NK-92 (cell line): Measurements from ENCODE around the gene PPP6C.
"Not testable (repeated sequence)": the region's sequence is repeated elsewhere in the genome, so short reads cannot be mapped to it uniquely, and the experiment has no call there.

Source experiments
- DNase-seq: peaks from one replicate; lab custom pipeline; 2025; ENCODE audit not compliant: unreplicated experiment; lab: John Stamatoyannopoulos, UW

The PPP6C gene

DNA sequence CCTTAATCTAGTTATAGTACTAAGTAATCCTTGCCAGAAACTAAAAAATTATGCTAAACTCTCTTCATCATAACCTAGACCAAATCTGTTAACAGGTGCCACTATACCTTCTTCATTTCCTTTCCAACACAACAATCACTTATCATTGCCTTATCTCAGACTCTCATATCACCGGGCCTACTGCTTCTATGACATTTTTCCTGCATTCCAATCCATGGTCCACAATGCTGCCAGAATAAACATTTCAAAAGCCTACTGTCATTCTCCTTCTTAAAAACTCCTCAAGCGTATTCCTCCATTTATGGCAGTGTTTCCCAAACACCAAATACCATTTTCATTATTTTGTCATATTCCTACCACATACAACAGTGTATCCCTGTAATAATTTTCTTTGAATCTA lies 6.5 kb downstream of the PPP6C start:
- no peak for DNase-seq

DNA sequence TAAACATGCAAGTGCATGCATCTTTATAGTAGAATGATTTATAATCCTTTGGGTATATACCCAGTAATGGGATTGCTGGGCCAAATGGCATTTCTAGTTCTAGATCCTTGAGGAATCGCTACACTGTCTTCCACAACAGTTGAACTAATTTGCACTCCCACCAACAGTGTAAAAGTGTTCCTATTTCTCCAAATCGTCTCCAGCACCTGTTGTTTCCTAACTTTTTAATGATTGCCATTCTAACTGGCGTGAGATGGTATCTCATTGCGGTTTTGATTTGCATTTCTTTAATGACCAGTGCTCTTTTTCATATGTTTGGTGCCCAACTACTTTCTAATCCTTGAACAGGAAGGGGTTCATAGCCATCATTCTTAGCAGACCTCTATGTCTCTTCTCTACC lies 7.8 kb downstream of the PPP6C start:
- DNase-seq = not testable (repeated sequence)

DNA sequence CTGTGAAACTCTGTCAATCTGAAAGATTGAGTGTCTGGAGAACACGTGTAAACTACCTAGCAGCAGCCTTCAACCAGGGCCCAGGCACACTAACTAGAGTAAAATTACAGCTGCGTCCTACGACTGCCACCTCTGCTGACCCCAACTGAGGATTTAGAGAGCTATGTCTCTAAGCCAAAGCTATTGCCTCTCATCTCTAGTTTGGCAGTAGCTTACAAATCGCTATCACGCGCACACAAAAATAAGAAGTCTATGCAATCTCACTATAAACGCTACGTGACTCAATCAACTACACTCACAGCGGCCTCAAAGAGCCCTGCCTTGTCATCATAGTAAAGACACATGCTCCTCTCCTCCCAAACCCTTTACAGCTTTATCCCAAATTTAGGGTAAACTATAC lies 8.7 kb downstream of the PPP6C start:
- DNase-seq = no peak

DNA sequence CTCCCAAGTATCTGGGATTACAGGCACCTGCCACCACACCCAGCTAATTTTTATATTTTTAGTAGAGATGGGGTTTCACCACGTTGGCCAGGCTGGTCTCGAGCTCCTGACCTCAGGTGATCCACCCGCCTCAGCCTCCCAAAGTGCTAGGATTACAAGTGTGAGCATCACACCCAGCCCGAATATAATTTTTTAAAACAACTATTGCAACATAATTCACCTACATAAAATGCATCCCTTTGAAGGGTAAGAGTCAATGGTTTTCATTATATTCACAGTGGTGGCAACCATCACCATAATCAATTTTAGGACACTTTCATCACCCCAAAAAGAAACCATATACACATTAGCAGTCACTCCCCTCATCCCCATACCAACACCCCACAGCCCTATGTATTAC lies 9.8 kb downstream of the PPP6C start:
- not testable (repeated sequence) for DNase-seq

DNA sequence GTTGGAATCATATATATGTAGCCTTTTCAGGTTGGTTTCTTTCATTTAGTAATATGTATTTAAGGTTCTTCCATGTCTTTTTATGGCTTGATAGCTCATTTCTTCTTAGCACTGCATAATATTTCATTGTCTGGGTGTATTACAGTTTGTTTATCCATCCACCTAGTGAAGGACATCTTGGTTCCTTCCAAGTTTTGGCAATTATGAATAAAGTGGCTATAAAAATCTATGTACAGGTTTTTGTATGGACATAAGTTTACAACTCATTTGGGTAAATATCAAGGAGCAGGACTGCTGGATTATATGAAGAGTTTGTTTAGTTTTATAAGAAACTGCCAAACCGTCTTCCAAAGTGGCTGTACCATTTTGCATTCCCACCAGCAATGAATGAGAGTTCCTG lies 11.7 kb downstream of the PPP6C start:
- DNase-seq = no peak

DNA sequence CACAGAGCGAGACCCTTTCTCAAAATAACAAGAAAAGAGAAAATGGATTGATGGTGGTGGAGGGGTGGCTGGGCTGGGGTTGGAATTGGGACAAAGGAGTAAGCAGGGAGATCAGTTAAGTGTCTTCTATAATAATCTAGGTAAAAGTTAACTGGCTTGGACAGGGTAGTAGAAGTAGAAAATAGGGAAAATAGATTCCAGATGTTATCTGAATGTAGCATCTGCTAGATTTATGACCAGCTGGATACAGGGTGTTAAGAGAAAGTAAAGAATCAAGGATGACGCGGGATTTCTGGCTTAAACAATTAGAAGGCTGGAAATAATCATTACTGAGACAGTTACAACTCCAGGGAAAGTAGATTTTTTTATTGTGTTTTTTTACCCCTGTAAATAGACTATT lies 13.0 kb downstream of the PPP6C start:
- DNase-seq = no peak

DNA sequence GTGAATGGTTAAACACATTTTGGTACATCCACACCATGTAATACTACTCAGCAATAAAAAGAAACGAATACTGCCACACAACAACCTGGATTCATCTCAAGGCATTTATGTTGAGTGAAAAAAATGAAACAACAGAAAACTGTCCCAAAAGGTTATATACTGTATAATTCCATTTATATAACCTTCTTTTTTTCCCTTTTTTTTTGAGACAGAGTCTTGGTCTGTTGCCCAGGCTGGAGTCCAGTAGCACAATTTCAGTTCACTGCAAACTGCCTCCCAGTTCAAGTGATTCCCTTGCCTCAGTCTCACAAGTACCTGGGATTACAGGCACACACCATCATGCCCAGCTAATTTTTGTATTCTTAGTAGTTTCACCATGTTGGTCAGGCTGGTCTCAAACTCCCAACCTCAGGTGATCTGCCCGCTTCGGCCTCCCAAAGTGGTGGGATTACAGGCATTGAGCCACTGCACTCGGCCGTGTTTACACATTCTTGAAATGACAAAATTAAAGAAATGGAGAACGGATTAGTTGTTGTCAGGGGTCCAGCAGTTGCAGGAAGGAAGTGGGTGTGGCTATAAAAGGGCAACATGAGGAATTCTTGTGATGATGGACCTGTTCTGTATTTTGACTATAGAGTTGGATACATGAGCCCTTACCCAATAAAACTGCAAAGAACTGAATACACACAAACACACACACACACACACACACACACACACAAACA lies 17.4 kb downstream of the PPP6C start:
- no peak for DNase-seq

DNA sequence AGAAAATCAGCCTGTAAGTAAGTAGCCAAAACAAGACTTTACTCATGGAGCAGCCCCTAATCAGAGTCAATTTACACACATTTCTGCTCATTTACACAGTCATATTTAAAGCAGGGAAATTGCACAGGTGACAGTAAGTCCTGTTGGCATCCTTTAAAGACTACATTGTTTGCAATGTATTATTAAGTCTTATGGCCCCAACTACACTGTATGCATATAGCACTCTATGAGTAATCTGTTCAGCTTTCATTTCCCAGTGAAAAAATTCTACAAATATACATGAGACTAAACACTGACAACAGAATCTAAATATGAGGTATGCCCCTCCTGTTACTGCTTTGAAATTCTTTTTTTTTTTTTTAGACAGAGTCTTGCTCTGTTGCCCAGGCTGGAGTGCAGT lies 19.7 kb downstream of the PPP6C start:
- DNase-seq = no peak

DNA sequence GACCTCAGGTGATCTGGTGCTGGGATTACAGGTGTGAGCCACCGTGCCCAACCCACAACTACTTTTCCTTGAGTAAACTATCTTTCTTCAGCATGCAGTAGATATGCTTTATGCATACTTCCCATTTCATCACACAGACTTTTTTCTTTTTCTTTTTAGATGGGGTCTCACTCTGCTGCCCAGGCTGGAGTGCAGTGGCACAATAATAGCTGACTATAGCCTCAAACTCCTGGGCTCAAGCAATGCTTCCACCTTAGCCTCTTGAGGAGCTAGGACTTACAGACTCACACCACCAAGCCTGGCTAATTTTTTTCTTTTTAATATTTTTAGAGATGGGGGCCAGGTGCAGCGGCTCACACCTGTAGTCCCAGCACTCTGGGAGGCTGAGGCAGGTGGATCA lies 22.8 kb downstream of the PPP6C start:
- no peak for DNase-seq

DNA sequence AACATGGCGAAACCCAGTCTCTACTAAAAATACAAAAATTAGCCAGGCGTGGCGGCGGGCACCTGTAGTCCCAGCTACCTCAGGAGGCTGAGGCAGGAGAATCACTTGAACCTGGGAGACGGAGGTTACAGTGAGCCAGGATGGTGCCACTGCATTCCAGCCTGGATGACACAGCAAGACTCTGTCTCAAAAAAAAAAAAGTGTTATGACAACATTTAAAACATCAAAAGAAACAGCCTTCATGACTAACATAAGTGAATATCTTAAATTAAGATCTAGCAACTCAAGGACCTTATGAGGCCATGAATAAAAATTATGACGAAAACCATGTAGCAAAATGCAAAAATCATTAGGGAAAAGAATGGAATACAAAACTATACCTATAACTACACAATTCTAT lies 26.7 kb downstream of the PPP6C start:
- not testable (repeated sequence) for DNase-seq

DNA sequence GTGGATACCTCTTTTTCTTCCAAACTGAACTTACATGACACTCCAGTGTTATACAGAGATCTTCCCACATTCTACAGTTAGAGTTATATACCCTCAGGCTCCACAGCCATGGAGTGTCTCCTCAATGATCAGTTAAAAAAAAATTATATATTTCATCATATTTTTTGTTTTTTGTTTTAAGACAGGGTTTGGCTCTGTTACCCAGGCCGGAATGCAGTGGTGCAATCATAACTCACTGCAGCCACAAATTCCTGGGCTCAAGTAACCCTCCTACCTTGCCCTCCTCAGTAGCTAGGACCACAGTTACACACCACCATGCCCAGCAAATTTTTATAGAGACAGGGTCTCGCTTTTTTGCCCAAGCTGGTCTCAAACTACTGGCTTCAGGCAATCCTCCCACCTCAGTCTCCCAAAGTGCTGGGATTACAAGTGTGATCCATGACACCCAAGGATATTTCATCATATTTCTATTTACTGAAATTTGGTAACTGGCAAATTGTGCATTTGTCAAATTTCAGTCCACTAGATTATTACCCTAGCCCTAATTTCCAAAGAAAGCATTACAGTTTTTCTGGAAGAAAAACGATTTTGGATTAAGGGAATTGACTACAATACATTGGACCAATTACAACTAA lies 28.2 kb downstream of the PPP6C start:
- DNase-seq = no peak

DNA sequence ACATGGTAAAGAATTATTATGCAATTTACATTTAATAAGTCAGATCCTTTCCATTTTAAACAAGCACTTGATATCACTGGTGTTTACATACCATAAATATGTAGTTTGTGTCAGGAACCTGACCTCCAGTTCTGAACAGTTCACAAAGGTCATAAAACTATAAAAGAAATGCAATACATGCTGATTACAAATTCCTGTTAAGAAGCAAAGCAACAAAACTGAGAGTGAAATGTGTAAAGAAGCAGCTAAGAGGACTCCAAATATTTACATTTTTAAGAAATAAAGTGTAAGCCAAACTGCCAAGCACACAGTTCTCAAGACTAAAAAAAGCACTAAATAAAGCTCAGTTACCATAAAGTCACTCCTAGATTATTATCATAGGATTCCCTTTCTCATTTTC lies 28.9 kb downstream of the PPP6C start:
- no peak for DNase-seq

DNA sequence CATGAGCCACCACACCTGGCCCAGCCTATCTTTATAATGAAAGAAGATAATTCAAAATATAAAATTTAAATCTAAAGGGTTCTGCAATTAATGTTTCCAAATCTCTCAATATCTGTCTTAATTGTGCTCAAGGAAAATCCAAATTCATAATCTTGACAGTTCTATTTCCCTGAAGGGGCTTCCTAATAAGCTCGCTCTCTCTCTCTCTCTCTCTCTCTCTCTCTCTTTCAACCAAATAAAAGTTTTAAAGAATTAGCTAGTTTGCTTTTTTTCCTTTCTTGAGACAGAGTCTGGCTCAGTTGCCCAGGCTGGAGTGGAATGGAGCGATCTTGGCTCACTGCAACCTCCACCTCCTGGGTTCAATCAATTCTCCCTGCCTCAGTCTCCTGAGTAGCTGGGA lies 33.1 kb downstream of the PPP6C start:
- DNase-seq = no peak

DNA sequence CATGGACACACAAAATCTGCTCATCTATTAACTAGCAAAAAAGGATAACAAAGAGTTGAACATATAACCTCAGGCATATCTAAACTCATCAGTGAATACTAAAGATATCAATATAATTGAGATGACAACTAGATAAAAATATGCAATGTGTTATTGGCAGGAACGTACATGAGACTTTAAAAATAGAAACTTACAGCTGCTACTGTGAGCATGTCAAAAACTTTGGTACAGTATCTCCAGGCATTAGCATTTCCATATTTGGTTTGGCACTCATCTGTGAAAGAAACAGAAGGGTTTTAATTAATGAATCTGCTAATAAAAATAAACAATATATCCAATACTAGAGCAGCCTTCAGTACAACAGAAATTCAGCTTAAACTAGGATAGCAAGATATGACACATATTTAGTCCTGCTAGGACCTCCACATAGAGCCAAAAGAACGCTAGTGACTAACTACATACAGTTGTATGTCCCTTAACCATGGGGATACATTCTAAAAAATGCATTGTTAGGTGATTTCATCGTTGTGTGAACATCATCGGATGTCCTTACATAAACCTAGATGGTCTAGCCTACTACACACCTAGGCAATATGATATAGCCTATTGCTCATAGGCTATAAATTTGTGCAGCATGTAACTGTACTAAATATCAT lies 35.8 kb downstream of the PPP6C start:
- DNase-seq = no peak

DNA sequence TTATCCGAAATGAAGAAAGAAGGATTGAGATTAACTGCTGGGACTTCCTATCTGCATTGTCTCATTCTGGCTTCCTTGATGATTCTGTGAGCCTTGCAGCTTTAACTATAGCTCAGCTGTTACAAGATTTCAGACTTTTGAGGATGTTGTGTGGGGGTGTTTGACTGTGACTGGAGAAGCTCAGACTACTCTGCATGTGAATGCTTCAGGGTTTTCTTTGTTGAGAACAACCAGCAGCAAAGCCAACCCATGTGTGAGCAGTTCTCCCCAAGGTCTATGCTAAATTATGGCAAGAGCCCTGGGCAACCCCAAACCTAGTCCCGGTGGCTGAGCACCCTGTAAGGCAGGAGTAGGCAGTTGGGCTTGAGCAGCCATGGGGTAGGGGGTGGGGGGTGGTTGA lies 37.9 kb downstream of the PPP6C start:
- DNase-seq = no peak

DNA sequence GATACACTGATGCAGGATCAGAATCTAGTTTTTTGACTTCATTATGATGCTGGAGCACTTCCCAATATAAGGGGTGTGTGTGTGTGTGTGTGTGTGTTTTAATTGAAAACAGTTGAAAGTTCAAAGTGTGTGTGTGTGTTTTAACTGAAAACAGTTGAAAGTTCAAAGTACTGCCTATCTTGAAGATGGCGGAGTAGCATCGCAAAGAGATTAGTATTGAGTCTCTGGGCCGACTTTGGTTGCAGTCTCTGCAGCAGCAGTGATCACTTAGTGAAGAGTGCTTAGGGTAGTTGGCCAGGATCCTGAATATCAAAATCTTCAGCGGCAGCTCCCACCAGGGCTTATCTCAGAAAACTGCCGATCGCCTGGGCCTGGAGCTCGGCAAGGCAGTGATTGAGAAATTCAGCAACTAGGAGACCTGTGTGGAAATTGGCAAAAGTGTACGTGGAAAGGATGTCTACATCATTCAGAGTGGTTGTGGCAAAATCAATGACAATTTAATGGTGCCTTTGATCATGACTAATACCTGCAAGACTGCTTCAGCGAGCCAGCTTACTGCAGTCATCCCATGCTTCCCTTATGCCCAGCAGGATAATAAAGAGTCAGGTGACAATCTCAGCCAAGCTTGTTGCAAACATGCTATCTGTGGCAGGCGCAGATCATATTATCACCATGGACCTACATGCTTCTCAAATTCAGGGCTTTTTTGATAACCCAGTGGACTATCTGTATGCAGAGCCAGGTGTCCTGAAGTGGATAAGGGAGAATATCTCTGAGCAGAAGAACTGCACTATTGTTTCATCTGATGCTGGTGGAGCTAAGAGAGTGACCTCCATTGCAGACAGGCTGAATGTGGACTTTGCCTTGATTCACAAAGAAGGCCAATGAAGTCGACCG lies 39.0 kb downstream of the PPP6C start:
- no peak for DNase-seq

DNA sequence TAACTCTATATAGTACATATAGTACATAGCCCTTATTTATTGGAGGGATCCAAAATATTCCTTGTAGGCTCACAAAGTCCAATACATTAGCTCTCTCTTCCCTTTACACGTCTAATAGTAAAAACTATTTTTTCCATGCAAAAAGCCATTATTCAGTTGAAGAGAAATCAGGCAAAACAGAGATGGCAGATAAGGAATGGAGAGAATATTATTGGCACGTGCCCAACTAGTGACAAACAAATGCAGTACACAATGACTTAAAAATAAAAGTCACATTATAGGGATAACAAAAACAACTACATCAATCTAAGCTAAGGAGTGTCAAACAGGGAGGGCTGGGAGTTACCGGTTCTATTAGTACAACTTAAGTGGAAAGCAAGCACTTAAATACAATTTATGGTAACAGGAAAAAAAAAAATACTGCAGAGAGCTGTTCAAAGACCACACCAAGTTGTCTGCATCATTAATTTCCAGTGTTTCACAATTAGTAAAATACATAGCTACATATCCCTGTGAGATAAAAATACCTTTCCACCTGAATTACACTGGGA lies 42.1 kb downstream of the PPP6C start:
- DNase-seq = no peak

DNA sequence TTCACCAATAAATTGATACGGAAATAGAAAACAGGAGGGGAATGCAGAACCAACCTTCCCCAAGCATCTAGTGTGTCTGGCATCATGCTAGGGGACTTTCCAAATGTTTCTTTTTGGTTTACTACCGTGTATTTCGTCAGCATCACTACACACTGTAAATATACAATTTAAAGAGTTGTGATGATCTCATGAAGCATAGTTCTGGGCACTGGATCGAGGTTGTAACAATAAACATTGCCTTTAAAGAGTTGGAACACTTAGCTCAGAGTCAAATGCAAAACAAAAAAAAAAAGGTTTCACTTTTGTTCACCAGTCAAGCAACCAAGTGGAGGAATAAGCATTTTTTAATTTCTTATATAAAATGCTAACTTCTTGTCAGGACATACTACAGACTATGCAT lies 43.4 kb downstream of the PPP6C start:
- DNase-seq = no peak

DNA sequence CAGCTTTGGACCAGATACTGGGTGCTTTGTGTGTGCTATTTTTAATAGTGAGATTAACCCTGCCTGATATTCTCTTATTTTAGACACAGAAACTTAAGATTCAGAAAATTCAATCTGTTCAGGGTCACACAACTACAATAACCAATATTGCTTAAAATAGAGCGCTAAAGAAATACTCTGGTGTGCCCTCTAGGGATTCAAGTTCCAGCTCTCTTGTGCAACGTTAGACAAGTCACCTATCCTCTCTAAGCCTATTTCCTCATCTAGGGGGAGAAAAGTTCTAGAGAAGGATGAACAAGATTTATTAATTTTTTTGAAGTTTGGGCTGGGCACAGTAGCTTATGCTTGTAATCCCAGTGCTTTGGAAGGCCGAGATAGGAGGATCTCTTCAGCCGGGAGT lies 44.2 kb downstream of the PPP6C start:
- DNase-seq = no peak

DNA sequence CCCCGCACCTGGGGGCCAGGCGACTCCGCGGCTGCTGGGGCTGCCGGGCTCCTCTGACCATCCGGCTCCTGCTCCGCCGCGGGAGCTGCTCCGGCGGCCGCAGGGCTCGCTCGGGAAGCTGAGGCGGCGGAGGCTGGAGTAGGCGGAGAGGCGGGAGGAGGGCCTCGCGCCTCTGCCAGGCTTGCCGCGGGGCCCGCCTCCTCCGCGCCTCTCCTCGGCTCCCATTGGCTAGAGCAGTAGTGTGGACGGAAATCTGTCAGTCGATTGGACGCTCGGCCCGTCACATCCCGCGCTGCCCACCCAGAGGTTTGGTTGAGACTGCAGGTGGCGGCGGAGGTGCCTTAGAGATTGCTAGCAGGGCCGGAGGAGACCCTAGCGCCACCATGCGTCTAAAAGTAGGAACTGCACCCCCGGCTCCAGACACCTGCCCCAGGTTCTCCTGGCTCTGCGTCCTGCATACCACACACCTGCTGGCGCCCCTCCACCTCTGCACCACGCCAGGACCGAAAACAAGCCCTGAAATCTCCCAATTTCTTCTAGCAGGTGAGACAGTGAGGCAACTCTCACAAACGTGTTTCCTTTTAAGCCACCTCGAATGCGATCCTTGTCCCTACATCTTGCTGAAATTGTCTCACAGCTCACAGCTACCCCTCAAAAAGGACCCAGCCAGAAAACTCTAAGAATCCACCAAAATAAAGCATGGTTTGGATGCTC lies 46.1 kb downstream of the PPP6C start, which contains the start of gene SCAI:
Gene SCAI, minus strand, starts transcription at position 152 of the 714 bp plus-strand sequence. Its CDS starts 91 bp downstream, at position 61.
- peak; percentile 84 for DNase-seq
